Measurements from ENCODE around the gene GRIK1.

Gene GRIK1

GRCh38 chr21:29490016-29490415 is 449.8 kb downstream of the GRIK1 start:
- Histone ChIP-seq H3K36me3 (ENCODE audit: control insufficient read depth in 2 of 2, insufficient read depth in 2 of 2, low read length in 2 of 2) (no peaks in the 10 kb centered on the region), H3K4me3 (ENCODE audit: low read length in 2 of 2) (no peak overlapping the region), H3K4me1 (ENCODE audit: control insufficient read depth, insufficient read depth, low read length) (no peaks in the 10 kb centered on the region), H3K9ac (ENCODE audit: low read length in 2 of 2) (no peak overlapping the region), H3K27me3 (ENCODE audit: control insufficient read depth in 1 of 2, insufficient read depth in 2 of 2, low read length in 2 of 2) (no peaks in the 10 kb centered on the region), H3K9me3 (ENCODE audit: control insufficient read depth in 2 of 2, low read length in 2 of 2) (no peaks in the 10 kb centered on the region), H3K27ac (ENCODE audit: low read length) (no peak overlapping the region)

DNA sequence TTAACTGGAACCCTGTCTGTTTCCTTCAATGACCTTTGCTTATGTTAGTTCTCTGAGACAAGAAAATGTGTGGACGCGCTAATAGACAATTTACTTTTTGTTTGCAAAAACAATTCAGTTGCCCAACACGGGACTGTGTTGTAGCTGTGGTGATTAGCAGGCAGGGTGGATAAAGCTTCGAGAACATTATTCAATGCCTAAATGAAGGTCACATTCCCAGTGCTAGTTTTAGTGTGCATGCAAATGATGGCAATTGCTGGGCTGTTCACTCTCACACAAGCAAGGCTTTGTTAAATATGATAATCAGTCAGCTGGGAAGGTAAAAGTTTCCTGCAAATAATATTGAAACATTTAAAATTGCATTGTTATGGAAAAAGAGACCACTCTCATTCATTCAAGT is 452.6 kb downstream of the GRIK1 start:
- Histone ChIP-seq H3K9ac (ENCODE audit: low read length in 2 of 2) (no peak overlapping the region), H3K9me3 (ENCODE audit: control insufficient read depth in 2 of 2, low read length in 2 of 2) (no peaks in the 10 kb centered on the region), H3K27ac (ENCODE audit: low read length) (no peak overlapping the region), H3K4me1 (ENCODE audit: control insufficient read depth, insufficient read depth, low read length) (no peaks in the 10 kb centered on the region), H3K36me3 (ENCODE audit: control insufficient read depth in 2 of 2, insufficient read depth in 2 of 2, low read length in 2 of 2) (no peaks in the 10 kb centered on the region), H3K27me3 (ENCODE audit: control insufficient read depth in 1 of 2, insufficient read depth in 2 of 2, low read length in 2 of 2) (no peaks in the 10 kb centered on the region), H3K4me3 (ENCODE audit: low read length in 2 of 2) (no peak overlapping the region)

Measured in stomach smooth muscle (tissue), 2 donors.